GM19467 (cell line): ENCODE data around the gene TBX19.
A peak's percentile ranks its signal among the peaks of the same experiment; 100 is the strongest.

Experiments
- ATAC-seq: cut with Tn5 transposase; IDR thresholded peaks from one replicate; pipeline ENCODE4 v1.9.1; 2021; ENCODE audit warnings: mild to moderate bottlenecking, moderate library complexity; ENCODE audit not compliant: unreplicated experiment

TBX19 gene

GRCh38 chr1:168280296-168280927, at the start of gene TBX19:
TBX19 (plus strand) TSS chr1:168280877; CDS start chr1:168281091, 214 bp downstream.
- ATAC-seq, result no peak

DNA sequence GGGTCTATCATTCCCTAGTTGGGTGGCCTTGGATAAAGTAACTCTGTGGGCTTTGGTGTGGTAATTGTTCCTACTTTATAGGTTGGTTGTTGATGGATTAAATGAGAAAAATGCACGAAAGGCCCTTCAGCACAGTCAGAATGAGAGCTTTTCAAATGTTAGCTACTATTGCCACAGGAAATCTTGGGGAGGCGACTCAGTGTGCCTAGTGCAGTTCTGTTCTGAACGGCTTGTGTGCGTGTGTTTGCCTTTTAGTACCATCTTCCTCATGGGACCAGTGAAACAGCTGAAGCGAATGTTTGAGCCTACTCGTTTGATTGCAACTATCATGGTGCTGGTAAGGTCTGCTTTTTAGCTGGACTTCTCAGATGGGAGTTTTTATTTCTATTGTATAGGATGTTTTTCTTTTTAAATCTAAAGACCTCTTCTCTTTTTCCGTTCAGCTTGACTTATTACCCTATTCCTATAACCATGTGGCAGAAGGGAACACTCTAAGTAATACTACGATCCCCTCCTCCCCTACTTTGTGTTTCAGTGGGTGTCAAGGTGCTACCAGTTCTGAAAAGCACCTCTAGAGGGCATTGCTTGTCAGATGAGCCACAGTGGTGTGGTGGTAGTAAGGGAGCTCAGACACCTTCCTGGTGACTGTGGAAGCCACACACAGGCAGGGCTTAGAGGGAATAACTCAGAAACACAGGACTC, 45.7 kb upstream of the TBX19 start:
- peak; percentile 68 for ATAC-seq

DNA sequence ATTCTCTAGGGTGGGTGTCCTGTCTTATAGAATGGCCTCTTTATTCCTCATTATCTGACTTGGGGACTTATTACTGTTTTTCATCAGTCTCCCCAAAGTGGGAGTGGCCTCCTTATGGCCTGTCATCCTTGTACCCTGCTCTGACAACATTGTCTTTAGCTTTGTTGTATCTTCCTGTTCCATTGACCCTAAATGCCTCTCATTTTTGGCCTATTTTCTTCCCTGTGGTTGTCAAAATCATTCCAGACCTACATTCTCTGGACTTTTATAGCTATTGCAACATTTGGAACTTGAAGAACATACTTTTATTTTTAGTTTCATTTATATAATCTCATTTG, 45.2 kb upstream of the TBX19 start:
- ATAC-seq, result no peak

GRCh38 chr1:168235937-168236336, 44.7 kb upstream of the TBX19 start:
- no peak for ATAC-seq

GRCh38 chr1:168236836-168237611, 43.7 kb upstream of the TBX19 start:
- ATAC-seq, result no peak

DNA sequence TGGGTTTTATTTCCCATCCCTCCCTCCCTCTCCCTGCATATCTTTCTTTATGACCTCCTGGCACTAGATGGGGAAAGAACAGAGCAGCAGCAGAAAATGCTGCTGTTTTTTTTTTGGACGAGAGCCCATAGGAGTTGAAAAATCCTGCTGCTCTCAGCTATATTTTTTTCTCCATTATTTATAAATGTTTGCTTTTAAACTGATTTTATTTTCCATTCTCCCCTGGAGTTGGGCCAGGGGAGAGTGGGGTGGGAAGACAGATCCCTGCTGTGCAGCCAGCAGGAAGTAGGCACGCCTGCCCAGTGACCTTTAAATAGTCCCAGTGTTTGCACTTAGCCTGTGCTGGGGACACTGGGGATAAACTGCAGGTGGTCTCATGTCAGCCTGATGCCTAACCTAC, 37.5 kb upstream of the TBX19 start:
- no peak for ATAC-seq

DNA sequence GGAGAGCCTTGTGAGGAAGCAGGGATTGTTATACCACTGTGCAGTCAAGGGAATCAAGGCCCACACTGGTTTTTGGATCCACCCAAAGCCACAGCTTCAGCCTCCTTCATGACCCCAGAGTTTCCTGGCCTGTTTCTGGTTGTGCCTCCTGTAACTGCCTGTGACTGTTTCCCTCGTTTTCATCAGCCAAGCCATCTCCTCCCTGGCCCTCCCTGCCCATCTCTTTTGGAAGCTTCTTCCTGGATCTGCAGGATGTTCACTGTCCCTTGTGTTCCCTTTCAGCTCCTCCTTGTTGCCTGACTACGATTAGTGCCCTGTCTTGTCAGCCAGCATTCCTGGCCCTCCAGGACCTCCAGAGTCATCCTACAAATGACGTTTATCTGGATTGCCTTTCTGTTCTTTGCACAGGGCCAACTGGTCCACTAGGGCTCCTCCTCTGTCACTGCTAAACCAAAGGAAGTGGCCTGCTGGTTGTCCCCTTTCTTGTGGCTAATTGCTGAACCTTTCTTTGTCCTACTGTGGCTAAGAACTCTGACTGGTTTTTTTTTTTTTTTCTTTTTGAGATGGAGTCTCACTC, 37.0 kb upstream of the TBX19 start:
- ATAC-seq, result no peak

DNA sequence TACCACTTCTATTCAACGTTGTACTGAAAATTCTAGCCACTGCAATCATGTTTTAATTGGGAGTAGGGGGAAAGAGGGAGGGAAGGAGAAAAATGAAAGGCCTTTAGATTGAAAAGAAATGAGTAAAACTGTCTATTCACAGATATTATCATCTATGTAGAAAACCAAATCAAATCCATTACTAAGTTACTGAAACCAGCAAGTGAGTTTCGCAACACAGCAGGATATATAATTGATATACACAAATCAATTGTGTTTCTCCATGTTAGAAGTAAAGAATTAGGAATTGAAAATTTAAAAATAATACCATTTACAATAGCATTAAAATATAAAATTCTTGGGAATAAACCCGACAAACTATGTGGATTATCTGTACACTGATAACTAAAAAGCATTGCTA, 35.6 kb upstream of the TBX19 start:
- no peak for ATAC-seq

- no peak for ATAC-seq
Measured at GRCh38 chr1:168246506-168246905, 34.2 kb upstream of the TBX19 start.

- no peak for ATAC-seq
Measured at GRCh38 chr1:168252204-168252733, 28.4 kb upstream of the TBX19 start.

- no peak for ATAC-seq
Measured at GRCh38 chr1:168256164-168256563, 24.5 kb upstream of the TBX19 start.

DNA sequence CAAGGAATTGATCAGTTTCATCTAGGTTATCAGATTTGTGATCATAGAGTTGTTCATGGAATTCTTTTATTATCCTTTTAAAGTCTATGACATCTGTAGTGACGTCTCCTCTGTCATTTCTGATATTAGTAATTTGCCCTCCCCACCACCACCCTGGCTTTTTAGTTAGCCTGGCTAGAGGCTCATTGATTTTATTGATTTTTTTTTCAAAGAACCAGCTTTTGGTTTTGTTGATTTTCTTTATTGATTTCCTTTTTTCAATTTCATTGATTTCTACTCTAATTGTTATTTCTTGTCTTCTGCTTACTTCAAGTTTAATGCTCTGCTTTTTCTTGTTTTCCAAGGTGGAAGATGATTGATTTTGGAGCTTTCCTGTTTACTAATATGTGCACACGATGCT, 23.3 kb upstream of the TBX19 start:
- ATAC-seq, result no peak

DNA sequence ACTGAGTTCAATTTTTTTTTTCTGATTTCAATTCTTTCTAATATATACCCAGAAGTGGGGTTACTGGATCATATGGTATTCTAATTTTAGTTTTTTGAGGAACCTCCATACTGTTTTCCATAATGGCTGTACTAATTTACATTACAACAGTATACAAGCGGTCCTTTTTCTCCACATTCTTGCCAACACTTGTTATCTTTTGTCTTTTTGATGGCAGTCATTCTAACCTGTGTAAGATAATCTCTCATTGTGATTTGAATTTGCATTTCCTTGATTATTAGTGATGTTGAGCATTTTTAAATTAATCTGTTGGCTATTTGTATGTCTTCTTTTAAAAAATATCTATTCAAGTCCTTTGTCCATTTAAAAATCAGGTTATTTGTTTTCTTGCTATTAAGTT, 21.1 kb upstream of the TBX19 start:
- no peak for ATAC-seq

- ATAC-seq, result no peak
Measured at GRCh38 chr1:168260393-168260792, 20.3 kb upstream of the TBX19 start.

GRCh38 chr1:168261390-168261789, 19.3 kb upstream of the TBX19 start:
- ATAC-seq, result no peak

GRCh38 chr1:168263130-168263529, 17.5 kb upstream of the TBX19 start:
- ATAC-seq, result no peak

- ATAC-seq, result no peak
Measured at GRCh38 chr1:168264296-168264695, 16.4 kb upstream of the TBX19 start.

GRCh38 chr1:168265596-168265995, 15.1 kb upstream of the TBX19 start:
- no peak for ATAC-seq

GRCh38 chr1:168266644-168267186, 14.0 kb upstream of the TBX19 start:
- ATAC-seq, result no peak

GRCh38 chr1:168271636-168272035, 9.0 kb upstream of the TBX19 start:
- ATAC-seq, result no peak

DNA sequence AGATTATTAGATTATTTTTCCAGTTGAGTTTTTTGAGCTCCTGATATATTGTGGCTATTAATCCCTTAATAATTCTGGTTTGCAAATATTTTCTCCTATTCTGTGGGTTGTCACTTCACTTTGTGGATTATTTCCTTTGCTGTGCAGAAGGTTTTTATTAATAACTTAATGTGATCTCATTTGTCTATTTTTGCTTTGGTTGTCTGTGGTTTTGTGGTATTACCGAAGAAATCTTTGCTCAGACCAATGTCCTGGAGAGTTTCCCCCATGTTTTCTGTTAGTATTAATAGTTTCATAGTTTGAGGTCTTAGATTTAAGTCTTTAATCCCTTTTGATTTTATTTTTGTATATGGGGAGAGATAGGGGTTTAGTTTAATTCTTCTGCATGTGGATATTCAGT, 7.1 kb upstream of the TBX19 start:
- ATAC-seq, result no peak
